Skin epidermis (tissue), 12 donors: ENCODE data around the gene OR13A1.
"Not testable (repeated sequence)": the region's sequence is repeated elsewhere in the genome, so short reads cannot be mapped to it uniquely, and the experiment has no call there.

Experiments used
- H3K27ac ChIP-seq, 21 experiments: fragments of 200-600 bp; sonication (generic) in 11 of 21; one replicate each; pipeline ENCODE4 v1.5.0; 2020; ENCODE audit warnings: mild to moderate bottlenecking in 3 of 21, inconsistent platforms in 2 of 21, moderate library complexity in 2 of 21
- H3K4me3 ChIP-seq, 7 experiments: fragments of 200-600 bp; sonication (generic) in 2 of 7; one replicate each; pipeline ENCODE4 v1.5.0; 2020; ENCODE audit warnings: inconsistent platforms in 2 of 7, mild to moderate bottlenecking in 2 of 7, moderate library complexity in 1 of 7

The OR13A1 gene

DNA sequence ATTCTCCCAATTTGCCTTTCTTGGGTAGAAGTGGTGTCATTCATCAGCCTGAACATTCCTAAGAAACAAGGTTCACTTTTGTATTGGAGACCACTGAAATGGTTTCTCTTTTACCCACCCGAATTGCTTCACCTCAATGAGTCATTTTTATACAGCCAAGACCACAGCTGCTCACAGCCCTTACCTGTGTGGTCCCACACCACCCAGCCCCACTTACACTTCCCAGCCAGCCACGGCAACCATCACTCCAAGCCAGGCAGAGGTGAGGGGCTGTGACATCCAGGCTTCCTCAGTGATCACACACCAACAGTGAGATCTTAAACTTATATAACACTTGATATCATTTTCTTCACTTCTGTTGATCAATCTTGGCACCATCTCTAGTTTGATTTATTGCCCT lies 20.7 kb downstream of the OR13A1 start:
- Histone ChIP-seq H3K27ac (no peak overlapping the region), H3K4me3 (no peak overlapping the region)

DNA sequence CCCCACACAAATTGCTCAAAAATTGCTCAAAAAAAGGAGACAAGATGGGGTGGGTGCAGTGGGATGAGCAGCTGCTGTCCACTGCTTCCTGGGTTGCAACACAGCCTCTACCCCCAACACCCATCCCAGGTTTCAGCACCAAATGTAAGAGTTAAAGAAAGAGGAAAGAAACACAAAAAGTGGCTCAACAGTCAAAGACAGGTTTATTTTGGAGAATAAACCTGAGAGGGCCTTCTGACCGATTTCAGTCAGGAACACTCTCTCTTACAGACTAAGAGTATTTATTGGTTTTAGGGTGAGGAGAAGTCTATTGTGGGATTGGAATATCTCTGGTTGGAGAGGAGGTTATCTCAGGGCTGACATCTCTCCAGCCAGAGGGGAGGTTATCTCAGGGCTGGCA lies 28.4 kb downstream of the OR13A1 start:
- Histone ChIP-seq H3K27ac (no peak overlapping the region), H3K4me3 (no peak overlapping the region)

DNA sequence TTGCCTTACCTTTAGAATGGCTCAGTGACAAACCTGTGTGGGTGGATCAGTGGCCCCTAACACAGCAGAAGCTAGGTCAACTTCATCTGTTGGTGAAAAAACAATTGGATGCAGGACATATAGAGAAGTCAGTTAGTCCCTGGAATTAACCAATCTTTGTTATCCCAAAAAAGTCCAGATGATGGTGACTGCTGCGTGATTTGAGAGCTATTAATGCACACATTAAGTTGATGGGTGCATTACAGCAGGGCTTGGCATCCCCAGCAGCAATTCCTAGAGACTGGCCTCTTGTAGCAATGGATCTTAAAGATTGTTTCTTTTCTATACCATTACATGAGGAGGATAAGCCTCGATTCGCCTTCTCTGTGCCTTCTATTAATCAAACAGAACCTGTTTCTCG lies 33.3 kb downstream of the OR13A1 start:
- no peak overlapping the region for H3K4me3 ChIP-seq
- H3K27ac ChIP-seq: no peak overlapping the region

DNA sequence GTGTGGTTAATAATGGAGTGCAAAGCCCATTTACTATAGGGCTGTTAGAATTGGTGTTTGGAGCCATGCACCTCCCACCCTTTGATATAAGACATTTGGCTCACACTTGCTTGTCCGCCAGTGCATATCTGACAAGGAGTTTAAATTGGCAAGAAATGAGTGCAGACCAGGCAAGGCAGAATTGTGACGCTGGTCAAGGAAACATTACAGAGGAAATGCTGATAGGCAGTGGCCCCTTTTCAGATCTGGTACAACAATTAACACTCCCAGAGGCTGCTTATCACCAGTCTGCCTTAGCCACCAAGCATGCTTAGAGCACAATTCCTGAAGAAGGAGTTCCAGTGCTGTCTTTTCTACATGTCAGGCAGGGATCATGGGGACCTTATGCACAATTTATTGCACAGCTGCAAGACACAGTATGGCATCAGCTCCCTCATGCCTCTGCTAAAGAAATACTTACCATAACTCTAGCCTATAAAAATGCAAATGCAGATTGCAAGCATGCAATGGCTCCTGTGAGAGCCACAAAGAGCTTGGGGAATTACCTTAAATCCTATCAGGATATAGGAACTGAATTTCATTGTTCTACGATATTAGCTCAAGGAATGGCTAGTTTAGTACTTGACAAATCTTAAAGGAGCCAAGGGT lies 35.2 kb downstream of the OR13A1 start:
- no peak overlapping the region for H3K4me3 ChIP-seq
- no peak overlapping the region for H3K27ac ChIP-seq

DNA sequence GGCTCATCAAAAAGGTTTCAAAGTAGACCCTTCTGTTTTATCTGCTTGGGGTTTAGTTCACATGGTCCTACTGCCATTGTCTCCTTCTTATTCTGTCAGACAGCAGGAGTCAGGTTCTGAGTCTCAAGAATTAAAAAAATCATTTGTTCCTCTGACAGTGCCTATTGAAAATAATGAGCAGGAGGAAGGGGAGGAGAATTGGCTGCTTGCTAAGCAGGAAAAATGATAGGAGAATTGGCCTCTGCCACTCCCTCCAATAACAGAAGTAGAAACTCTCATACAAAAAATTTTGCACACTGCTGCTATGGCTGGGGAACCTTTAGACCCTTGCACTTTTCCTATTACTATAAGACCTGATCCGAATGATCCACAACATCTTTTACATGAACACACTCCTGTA lies 35.7 kb downstream of the OR13A1 start:
- no peak overlapping the region for H3K27ac ChIP-seq
- H3K4me3 ChIP-seq: no peak overlapping the region

DNA sequence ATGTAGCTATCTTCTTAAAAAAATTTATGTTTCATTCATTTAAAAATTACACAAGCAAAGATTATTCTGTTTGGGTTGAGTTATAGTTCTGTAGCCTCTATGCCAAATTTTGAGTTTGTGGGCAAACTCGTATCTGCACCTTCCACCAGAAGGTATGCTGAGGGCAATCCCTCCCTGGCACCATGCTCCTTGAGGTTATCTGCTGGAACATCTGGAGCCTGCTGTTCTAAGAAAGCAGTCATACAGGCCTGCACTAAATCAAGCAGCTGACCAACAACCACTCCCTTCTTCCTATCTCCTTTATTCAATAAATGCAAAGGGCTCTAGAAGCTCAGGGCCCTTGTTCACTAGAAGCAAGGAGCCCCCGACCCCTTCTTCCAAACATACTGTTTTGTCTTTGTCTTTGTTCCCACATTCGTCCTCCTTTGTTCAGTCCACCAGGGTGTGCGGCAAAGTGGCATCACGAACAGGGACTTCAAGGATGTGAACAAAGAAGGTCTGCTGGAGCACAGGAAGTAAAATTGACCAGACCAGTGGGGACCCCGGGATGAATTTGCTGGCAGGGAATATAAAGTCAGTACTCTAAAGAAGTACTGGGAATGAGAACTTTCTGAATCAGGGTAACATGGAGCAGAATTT lies 36.4 kb downstream of the OR13A1 start:
- Histone ChIP-seq H3K27ac (no peak overlapping the region), H3K4me3 (no peak overlapping the region)

DNA sequence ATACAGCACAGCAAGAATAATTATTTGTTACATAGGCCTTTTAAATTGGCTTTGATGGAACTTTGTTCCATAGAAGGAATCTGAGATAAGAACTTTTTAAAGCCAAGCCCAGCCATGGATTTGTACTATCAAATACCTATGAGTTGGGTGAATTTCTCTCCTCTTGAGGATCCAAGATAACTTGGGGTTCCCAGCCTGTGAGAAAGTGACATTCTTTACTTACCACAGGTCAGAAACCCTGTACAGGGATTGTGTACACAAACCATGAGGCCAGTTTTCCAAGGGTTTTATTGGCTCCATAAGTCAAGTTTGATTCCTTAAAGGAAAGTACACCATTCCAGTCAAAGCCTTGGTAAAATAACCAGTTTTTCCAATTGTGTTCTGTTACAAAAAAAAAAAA lies 39.3 kb downstream of the OR13A1 start:
- H3K27ac ChIP-seq, H3K4me3 ChIP-seq: not testable (repeated sequence)

DNA sequence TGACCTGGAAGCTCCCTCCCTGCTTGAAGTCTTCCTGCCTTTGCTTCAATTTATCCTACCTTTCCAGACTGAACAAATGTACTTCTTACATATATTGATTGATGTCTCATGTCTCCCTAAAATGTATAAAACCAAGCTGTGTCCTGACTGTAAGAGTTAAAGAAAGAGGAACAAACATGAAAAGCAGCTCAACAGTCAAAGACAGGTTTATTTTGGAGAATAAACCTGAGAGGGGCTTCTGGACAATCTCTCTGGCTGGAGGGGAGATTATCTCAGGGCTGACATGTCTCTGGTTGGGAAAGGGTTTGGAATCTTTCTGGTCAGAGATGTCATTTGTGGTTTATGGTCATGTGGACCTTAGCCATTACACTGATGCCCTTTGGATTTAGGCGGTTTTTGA lies 41.0 kb downstream of the OR13A1 start:
- no peak overlapping the region for H3K4me3 ChIP-seq
- H3K27ac ChIP-seq: no peak overlapping the region

DNA sequence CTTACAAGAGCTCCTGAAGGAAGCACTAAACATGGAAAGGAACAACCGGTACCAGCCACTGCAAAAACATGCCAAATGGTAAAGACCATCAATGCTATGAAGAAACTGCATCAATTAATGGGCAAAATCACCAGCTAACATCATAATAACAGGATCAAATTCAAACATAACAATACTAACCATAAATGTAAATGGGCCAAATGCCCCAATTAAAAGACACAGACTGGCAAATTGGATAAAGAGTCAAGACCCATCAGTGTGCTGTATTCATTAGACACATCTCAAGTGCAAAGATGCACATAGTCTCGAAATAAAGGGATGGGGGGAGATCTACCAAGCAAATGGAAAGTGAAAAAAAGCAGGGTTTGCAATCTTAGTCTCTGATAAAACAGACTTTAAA lies 47.6 kb downstream of the OR13A1 start:
- not testable (repeated sequence) for H3K4me3 ChIP-seq, H3K27ac ChIP-seq

DNA sequence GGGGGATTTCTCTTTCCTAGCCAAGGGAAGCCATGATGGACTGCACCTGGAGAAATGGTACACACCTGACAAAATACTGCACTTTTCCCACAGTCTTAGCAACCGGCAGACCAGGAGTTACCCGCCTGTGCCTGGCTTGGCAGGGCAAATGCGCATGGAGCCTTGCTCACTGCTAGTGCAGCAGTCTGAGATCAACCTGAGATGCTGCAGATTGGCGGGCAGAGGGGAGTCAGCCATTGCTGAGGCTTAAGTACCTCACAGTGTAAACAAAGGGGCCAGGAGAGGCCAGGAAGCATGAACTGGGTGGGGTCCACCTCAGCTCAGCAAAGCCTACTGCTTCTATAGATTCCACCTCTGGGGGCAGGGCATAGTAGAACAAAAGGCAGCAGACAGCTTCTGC lies 49.4 kb downstream of the OR13A1 start:
- Histone ChIP-seq H3K4me3 (no peak overlapping the region), H3K27ac (no peak overlapping the region)

DNA sequence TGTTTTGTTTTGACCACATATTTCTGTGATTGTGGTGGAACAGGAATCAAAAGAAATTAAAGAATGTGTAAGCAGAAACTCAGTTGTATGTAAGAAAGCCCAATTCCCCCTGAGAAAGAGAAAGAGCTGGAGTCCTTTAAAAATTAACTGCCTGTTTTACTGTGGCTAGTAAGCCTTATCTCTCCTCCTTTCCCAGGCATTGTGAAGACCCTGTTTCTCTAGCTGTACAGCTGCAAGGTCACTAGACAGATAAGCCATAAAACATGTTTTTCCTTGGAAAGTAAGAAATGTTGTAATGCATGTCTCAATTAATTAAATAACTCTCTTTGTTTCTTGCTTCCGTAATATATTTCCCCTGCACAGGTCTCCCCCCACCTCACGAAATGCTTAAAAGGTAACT lies 53.5 kb downstream of the OR13A1 start:
- no peak overlapping the region for H3K4me3 ChIP-seq
- no peak overlapping the region for H3K27ac ChIP-seq

DNA sequence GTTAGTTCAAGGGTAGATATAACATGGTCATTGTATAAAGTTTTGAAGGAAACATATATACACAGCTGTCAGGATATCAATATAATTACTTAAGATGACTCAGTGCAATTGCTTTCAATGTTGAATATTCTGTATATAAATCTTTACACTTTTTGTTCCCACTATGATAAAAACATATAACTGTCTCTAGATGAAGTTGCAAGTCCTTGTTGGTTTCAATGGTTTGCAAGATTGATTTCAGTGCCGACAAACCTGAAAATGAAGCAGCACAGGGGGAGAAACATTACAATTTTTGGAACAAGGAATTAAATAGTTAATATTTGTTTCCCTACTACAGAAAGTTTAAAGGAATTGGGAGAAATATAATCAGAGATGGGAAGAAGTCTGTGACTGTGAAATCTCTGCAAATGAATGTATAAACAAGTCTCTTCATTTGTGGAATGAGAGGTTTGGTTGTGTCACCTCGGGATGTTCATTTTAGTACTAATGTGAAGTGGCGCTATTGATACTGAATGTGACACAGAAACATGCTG lies 54.1 kb downstream of the OR13A1 start:
- Histone ChIP-seq H3K27ac (no peak overlapping the region), H3K4me3 (no peak overlapping the region)

DNA sequence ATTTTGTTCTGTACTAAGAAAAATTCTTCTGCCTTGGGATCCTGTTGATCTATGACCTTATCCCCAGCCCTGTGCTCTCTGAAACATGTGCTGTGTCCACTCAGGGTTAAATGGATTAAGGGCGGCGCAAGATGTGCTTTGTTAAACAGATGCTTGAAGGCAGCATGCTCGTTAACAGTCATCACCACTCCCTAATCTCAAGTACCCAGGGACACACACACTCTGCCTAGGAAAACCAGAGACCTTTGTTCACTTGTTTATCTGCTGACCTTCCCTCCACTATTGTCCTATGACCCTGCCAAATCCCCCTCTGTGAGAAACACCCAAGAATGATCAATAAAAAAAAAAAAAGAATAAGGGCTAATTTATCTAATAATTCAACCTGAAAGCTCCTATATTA lies 54.8 kb downstream of the OR13A1 start:
- H3K27ac ChIP-seq, H3K4me3 ChIP-seq: not testable (repeated sequence)

DNA sequence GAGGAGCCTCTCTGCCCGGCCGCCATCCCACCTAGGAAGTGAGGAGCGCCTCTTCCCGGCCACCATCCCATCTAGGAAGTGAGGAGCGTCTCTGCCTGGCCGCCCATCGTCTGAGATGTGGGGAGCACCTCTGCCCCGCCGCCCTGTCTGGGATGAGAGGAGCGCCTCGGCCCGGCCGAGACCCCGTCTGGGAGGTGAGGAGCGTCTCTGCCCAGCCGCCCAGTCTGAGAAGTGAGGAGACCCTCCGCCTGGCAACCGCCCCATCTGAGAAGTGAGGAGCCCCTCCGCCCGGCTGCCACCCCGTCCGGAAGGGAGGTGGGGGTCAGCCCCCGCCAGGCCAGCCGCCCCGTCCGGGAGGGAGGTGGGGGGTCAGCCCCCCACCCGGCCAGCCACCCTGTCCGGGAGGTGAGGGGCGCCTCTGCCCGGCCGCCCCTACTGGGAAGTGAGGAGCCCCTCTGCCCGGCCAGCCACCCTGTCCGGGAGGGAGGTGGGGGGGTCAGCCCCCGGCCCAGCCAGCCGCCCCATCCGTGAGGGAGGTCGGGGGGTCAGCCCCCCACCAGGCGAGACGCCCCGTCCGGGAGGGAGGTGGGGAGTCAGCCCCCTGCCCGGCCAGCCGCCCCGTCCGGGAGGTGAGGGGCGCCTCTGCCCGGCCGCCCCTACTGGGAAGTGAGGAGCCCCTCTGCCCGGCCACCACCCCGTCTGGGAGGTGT lies 55.5 kb downstream of the OR13A1 start:
- H3K27ac ChIP-seq, H3K4me3 ChIP-seq: not testable (repeated sequence)

DNA sequence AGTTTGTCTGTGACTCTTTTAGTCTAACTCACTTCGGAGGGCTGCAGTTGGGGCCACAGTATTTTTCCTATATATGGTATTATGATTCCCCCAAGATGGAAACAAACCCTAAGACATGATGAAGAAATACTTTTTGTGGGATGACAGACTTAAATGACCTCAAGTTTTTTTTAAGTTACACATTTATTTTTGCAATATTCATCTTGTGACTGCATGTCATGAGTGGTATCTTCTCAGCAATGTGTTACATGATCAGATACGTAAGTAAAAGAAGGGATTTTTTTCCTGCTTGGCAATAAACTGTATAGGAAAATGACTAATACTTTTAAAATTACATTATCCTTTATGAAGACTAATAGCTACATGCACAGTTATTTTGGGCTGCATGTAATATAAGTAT lies 57.8 kb downstream of the OR13A1 start:
- Histone ChIP-seq H3K27ac (no peak overlapping the region), H3K4me3 (no peak overlapping the region)

DNA sequence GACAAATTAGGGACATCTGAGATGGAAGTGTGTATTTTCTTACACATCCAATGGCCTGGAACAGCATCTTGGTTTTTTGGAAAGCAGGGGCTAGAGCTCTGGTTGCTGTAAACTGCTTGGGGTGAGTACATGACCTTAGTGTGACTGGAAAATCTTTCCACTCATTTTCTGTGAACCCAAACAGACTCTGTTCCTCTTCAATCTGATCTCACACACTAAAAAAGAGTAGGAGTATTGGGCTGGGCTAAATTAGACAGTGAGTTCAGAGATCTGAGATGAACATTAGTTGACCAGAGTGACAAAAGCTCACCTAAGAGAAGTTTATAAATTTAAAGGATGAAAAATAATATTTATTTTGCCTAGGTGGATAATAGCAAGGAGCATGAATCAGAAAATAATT lies 59.2 kb downstream of the OR13A1 start:
- H3K27ac ChIP-seq: no peak overlapping the region
- H3K4me3 ChIP-seq: no peak overlapping the region

DNA sequence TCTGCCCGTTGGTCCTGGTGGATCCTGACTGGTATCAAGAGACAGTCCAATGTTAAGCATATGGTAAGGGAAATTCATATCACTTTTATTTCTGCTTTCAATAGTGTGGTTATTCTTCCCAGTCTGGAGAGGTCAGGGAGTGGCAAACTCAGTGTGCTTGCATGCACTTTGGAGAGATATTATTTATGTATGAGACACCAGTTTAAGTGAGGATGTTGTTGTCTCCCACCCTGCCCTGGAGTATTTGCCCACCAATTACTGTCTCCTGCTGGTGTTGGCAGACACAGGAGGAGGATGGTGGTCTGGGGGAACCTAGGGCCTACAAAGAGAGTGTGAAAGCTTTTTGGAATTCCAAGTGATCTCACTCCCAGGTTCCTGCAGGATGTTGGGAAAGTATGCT lies 59.7 kb downstream of the OR13A1 start:
- Histone ChIP-seq H3K4me3 (no peak overlapping the region), H3K27ac (no peak overlapping the region)

DNA sequence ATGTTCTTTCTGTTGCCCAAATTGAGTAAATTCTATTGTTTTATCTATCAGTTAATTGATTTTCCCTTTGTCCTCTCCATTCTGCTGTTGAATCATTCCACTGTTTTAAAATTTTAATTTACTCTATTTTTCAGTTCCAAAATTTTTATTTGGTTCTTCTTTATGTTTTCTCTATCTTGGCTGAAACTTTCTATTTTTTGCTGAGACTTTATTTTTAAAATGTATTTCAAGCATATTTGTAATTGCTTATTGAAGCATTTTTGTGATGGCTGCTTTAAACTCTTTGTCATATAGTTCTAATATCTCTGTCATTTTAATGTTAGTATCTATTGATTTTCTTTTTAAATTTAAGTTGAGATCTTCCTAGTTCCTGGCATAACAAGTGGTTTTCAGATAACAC lies 60.5 kb downstream of the OR13A1 start:
- Histone ChIP-seq H3K4me3 (no peak overlapping the region), H3K27ac (no peak overlapping the region)

DNA sequence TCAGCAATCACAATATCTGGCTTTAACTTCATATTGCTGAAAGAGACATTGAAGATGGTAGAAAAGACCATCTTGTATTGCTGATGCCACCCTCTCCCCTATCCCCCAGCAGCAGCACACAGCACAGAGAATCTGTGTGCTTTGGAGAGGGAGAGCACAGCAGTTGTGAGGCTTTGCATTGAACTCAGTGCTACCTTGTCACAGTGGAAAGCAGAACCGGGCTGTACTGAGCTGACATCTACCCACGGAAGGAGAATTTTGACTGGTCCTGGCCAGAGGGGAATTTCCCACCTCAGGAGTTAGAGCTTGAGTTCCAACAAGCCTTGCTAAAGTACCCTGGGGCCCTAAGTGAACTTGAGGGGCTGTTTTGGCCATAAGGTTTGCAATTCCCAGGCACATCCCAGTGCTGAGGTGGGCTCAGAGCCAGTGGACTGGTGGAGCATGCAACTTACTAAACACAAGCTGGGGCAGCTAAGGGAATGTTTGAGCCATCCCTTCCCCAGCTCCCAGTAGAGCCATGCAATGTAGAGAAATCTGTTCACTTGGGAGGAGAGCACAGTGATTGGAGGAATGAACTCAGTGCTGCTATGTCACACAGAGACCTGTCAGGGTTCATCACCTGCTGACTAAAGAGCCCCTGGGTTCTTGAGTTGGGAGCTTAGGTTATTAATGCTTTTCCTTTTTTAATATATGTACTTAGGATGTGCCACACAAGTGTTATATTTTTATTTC lies 62.1 kb downstream of the OR13A1 start:
- peak overlapping the region in 1 of 21 experiments; percentile 22 for H3K27ac ChIP-seq
- H3K4me3 ChIP-seq: no peak overlapping the region
